Thymus (tissue), 11 donors: ENCODE results near the gene SIK3. TPM values are rescaled to one million over a fixed set of nuclear protein-coding genes. Genes with fewer than 3 reads are reported as not detected.

Source experiments
- DNase-seq, 9 donors: peaks; one replicate each; pipeline ENCODE4 v3.0.0-alpha.2; 2013; ENCODE audit warnings: low spot score in 9 of 9, low read depth in 6 of 9, missing footprints in 1 of 9
- H3K27ac ChIP-seq, 2 donors: one replicate each; pipeline ENCODE4 v1.5.1; 2013; ENCODE audit warnings: control low read depth in 1 of 2, low read depth in 1 of 2, low read length in 1 of 2, mild to moderate bottlenecking in 1 of 2, moderate library complexity in 1 of 2
- H3K27me3 ChIP-seq, 2 donors: one replicate each; pipeline ENCODE4 v1.5.1; 2013; ENCODE audit warnings: low read length in 1 of 2; ENCODE audit not compliant: control insufficient read depth in 2 of 2, insufficient read depth in 1 of 2
- H3K36me3 ChIP-seq, 2 donors: one replicate each; pipeline ENCODE4 v1.5.1; 2013; ENCODE audit warnings: low read length in 1 of 2, mild to moderate bottlenecking in 1 of 2, moderate library complexity in 1 of 2; ENCODE audit not compliant: control insufficient read depth in 2 of 2, insufficient read depth in 2 of 2
- H3K4me1 ChIP-seq, 2 donors: one replicate each; pipeline ENCODE4 v1.5.1; 2013; ENCODE audit warnings: low read length in 2 of 2; ENCODE audit not compliant: control insufficient read depth in 2 of 2, insufficient read depth in 2 of 2
- H3K4me3 ChIP-seq, 2 donors: one replicate each; pipeline ENCODE4 v1.5.1; 2013; ENCODE audit warnings: low read length in 2 of 2, control low read depth in 1 of 2, mild to moderate bottlenecking in 1 of 2
- H3K9me3 ChIP-seq, 2 donors: one replicate each; pipeline ENCODE4 v1.5.1; 2013; ENCODE audit warnings: low read length in 1 of 2, mild to moderate bottlenecking in 1 of 2; ENCODE audit not compliant: control insufficient read depth in 2 of 2, insufficient read depth in 1 of 2
- WGBS: extraction: QIAGEN DNeasy Blood & Tissue Kit; methylation state at CpG from one replicate; pipeline ENCODE4 v1.1.7; 2013; 5-methylcytosine and 5-hydroxymethylcytosine counted together
- polyA plus RNA-seq: library from polyadenylated mRNA; stranded (reverse); fragments of 200-250 nt; gene quantifications from one replicate; pipeline ENCODE4 v1.2.3, GENCODE V29; 2013
- total RNA-seq: library from RNA; stranded (reverse); fragments of 120-200 nt; gene quantifications from one replicate; pipeline ENCODE4 v1.2.4, GENCODE V29; 2013
- donor health status: healthy.

Gene SIK3
- total and polyA plus RNA-seq, 2 donors = 10.3 to 12.2 TPM

DNA sequence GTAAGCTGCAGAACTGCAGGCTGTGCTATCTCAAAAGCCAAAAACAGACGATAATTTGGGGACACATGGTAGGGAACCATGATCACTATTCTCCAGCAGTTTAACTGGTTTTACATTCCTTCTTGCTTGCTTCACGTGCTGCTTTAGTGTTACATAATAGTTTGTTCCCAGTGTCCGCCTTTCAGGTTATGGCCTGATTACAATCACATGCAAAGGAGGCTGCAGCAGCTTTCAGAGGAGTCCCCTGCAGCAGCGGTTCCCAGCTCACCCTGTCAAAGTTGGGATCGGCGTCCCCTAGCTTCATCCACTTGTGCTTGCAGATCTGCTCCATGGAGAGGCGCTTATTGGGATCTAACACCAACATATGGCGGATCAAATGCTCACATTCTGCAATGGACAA is 221.6 kb downstream of the SIK3 start:
- Histone ChIP-seq H3K4me3 (no peak overlapping the region), H3K27me3 (no peaks in the 10 kb centered on the region), H3K4me1 (peaks cover 0 to 2% of the 10 kb centered on the region in 2 donors), H3K36me3 (peaks cover 45 to 53% of the 10 kb centered on the region in 2 donors), H3K27ac (no peak overlapping the region), H3K9me3 (no peaks in the 10 kb centered on the region)
- WGBS = 97% methylated on average over 8 of the region's 8 CpGs
- DNase-seq = no peak

DNA sequence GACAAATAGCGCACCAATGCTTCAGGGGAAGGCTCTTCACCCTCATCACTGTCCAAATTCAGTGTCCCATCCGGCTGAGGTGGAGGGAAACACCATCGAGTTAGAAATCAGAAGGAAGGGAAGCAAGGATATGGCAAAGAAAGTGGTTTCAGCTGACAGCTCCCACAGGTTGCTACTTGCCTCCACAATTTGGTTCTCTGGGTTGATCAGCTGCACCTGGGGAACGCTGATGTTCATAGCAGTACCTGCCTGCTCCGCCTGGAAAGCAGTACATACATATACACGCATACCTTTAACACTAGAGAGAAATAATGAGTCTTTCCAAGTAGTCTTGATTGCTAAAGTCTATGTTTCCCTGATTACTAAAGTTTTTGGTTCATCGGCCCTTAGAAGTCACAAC is 223.0 kb downstream of the SIK3 start:
- Histone ChIP-seq H3K27ac (peak overlapping the region in 1 of 2 donors; percentile 25), H3K4me1 (no peaks in the 10 kb centered on the region), H3K27me3 (no peaks in the 10 kb centered on the region), H3K9me3 (no peaks in the 10 kb centered on the region), H3K4me3 (no peak overlapping the region), H3K36me3 (peaks cover 53 to 62% of the 10 kb centered on the region in 2 donors)
- WGBS = 95% methylated on average over 7 of the region's 7 CpGs
- peak in 1 of 9 donors; percentile 10 for DNase-seq

DNA sequence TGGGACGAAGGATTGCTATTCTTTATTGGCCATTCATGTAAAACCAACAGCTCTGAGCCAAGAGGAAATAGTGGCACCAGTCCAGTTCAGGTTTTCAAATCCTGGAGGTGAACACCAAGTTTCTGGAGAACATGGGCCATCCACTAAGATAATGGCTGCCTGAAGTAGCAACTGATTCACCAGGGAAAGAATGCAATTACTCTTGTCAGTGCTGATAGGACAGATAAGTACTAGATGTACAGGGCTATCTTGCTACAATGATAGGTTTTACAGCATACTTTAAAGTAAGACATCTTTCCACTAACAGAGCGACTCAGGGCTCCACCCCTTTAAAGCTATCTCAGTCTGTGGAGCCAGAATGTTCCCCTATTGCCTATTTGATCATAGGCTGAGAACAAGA is 224.0 kb downstream of the SIK3 start:
- Histone ChIP-seq H3K36me3 (peaks cover 61 to 71% of the 10 kb centered on the region in 2 donors), H3K27ac (no peak overlapping the region), H3K27me3 (no peaks in the 10 kb centered on the region), H3K4me3 (no peak overlapping the region), H3K9me3 (no peaks in the 10 kb centered on the region), H3K4me1 (no peaks in the 10 kb centered on the region)
- no peak for DNase-seq
- 93% methylated on average over 2 of the region's 2 CpGs for WGBS

DNA sequence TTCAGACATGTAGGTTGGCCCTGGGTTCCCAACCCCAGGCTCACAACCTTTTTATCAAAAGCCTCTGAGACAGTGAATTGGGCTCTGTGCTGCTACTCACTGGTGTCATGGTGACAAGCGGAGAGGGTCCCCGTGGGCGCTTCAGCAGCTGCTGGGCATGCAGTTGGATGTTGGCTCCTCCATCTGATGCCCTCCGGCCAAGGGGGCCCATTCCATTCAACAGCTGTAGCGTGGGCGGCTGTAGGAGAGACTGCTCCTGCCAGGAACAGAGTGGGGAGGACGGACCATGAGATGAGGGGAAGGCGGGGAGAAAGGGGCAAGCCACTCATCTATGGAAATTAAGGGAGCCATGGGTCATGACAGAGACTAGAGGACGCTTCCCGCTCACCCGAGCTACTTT is 224.8 kb downstream of the SIK3 start:
- 99% methylated on average over 11 of the region's 11 CpGs for WGBS

DNA sequence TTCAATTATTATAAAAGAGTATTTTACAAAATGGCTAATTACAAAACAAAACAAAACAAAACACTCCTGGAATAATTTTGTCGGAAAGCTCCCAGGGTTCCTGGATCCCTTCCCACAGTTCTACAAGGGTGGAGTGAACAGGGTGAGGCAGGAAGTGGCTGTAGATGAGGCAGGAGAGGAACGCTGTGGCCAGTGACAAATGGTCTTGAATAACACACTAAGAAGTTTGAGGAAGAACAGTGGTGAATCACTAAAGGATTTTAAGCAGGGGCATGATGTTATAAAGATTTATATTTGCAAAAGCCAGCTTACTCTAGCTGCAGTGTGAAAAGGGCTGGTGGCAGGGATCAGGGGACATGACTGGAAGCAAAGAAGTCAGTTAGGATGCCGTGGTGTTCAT is 227.0 kb downstream of the SIK3 start:
- Histone ChIP-seq H3K9me3 (no peaks in the 10 kb centered on the region), H3K27me3 (no peaks in the 10 kb centered on the region), H3K4me1 (no peaks in the 10 kb centered on the region), H3K36me3 (peaks cover 68 to 89% of the 10 kb centered on the region in 2 donors), H3K4me3 (no peak overlapping the region), H3K27ac (no peak overlapping the region)
- no peak for DNase-seq
- WGBS = 84% methylated on average over 3 of the region's 3 CpGs

More for the DNA sequence above, 224.8 kb downstream of the SIK3 start:
- peaks cover 61 to 79% of the 10 kb centered on the region in 2 donors for H3K36me3 ChIP-seq
- no peaks in the 10 kb centered on the region for H3K9me3 ChIP-seq
- no peak overlapping the region for H3K27ac ChIP-seq
- H3K4me1 ChIP-seq = no peaks in the 10 kb centered on the region
- no peak for DNase-seq
- no peak overlapping the region for H3K4me3 ChIP-seq
- H3K27me3 ChIP-seq = no peaks in the 10 kb centered on the region

DNA sequence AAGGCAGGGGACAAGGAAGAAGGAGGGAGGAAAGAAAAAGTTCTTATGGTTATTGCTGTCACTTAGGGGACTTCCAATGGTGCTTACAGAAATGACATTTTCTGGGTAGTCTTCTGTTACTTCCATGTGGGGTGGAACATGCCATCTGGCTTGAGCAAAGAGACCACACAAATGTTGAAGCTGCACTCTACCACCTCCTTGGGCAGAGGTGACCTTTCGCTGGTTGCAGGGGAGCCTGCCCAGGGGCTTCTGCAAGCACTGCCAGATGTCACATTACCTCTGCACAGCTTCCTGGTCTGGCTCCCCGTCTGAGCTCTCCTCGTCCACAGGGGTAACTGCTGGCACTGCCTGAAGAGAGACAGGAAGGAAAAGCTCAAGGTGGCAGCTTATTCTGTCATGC is 228.2 kb downstream of the SIK3 start:
- Histone ChIP-seq H3K4me3 (no peak overlapping the region), H3K9me3 (no peaks in the 10 kb centered on the region), H3K36me3 (peaks cover 57 to 88% of the 10 kb centered on the region in 2 donors), H3K27ac (no peak overlapping the region), H3K27me3 (no peaks in the 10 kb centered on the region), H3K4me1 (no peaks in the 10 kb centered on the region)
- no peak for DNase-seq
- WGBS = 45% methylated on average over 3 of the region's 3 CpGs

DNA sequence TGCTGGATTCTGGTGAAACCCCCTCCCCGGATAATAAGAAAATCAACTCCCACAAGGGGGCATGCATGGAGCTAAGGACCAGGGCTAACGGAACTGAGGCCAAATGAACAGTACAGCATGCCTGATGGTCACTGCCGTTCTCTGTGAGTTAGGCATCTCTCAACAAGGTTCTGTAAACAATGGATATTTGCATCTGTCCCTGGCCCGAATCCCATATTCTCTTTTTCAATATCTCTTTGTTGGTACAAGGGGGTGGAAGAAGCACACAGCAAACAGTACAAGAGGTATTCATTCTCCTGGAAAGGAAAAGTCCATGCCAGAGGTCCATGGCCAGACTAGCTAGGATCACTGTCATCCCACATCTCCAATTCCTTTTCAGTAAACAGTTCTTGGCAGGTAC is 228.6 kb downstream of the SIK3 start:
- peaks cover 58 to 89% of the 10 kb centered on the region in 2 donors for H3K36me3 ChIP-seq
- no peaks in the 10 kb centered on the region for H3K4me1 ChIP-seq
- H3K27ac ChIP-seq = no peak overlapping the region
- H3K4me3 ChIP-seq = no peak overlapping the region
- H3K27me3 ChIP-seq = no peaks in the 10 kb centered on the region
- WGBS = 96% methylated on average over 4 of the region's 4 CpGs
- DNase-seq = no peak
- H3K9me3 ChIP-seq = no peaks in the 10 kb centered on the region

DNA sequence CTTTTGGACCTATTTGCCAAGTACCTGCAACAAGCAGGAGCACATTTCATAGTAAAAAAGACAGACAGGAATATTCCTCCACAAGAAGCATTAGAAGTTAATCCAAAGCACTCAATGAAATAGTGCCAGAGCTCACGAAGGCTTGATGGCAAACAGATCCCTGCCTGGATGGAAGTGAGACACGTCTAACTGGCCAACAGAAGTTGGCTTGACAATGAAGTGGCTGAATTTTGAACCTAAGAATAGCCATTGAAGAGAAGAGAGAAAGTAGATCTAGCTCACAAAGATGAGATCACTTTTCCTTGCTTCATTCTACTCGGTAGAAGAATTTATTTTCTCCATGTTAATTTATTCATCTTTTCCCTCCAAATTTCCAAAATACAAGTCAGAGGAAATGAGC is 230.2 kb downstream of the SIK3 start:
- no peak for DNase-seq
- Histone ChIP-seq H3K4me1 (no peaks in the 10 kb centered on the region), H3K27me3 (no peaks in the 10 kb centered on the region), H3K4me3 (no peak overlapping the region), H3K9me3 (no peaks in the 10 kb centered on the region), H3K36me3 (peaks cover 58 to 91% of the 10 kb centered on the region in 2 donors), H3K27ac (no peak overlapping the region)
- 96% methylated on average over 3 of the region's 3 CpGs for WGBS

DNA sequence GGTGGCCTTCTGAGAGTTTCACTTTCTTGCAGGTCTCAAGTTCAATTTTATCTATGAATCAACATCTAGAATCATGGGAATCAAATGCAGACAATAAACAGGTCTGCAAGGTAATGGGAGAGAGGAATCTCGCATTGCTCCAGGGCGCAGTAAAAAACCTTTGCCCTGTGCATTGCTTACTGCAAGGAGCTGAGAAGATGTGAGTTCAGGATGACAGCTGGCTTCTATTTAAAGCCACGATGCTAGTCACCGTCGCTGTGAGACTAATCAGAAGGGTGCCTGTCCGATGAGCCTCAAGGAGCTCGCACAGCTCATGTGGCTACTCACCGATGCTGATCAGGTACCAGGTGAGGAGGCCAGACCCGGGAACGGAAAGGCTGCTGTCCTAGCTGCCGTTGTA is 230.6 kb downstream of the SIK3 start:
- Histone ChIP-seq H3K4me1 (no peaks in the 10 kb centered on the region), H3K27ac (no peak overlapping the region), H3K4me3 (no peak overlapping the region), H3K27me3 (no peaks in the 10 kb centered on the region), H3K36me3 (peaks cover 55 to 89% of the 10 kb centered on the region in 2 donors), H3K9me3 (no peaks in the 10 kb centered on the region)
- WGBS = 98% methylated on average over 11 of the region's 11 CpGs
- no peak for DNase-seq
